GM23338 (cell line): Measurements from ENCODE around the gene GHR. TPM values are rescaled to one million over a fixed set of nuclear protein-coding genes. Genes with fewer than 3 reads are reported as not detected.

Source experiments
- ATAC-seq: fragments of 200-7000 bp; cut with Tn5 transposase; 3 replicates; pipeline ENCODE4 v1.9.1; 2020
- DNase-seq: peaks from one replicate; pipeline ENCODE4 v3.0.0-alpha.2; 2015; ENCODE audit warnings: low spot score
- H2AFZ ChIP-seq: fragments of 200-600 bp; sonication (generic); 2 replicates; pipeline ENCODE4 v1.8.0; 2016; ENCODE audit warnings: antibody characterized with exemption, mild to moderate bottlenecking, moderate library complexity
- H3F3A ChIP-seq: fragments of 200-600 bp; sonication (generic); replicated peaks from 2 replicates; pipeline ENCODE4 v1.8.0; 2017; ENCODE audit warnings: antibody characterized with exemption, mixed run types, low read depth
- H3K27ac ChIP-seq: fragments of 200-600 bp; sonication (generic); 2 replicates; pipeline ENCODE4 v1.6.1; 2016; ENCODE audit warnings: low read depth
- H3K27me3 ChIP-seq: fragments of 200-600 bp; sonication (generic); 2 replicates; pipeline ENCODE4 v1.8.0; 2016; ENCODE audit warnings: mild to moderate bottlenecking, mixed run types, moderate library complexity; ENCODE audit not compliant: insufficient read depth
- H3K36me3 ChIP-seq: fragments of 200-600 bp; sonication (generic); 2 replicates; pipeline ENCODE4 v1.8.0; 2016; ENCODE audit warnings: mild to moderate bottlenecking; ENCODE audit not compliant: insufficient read depth
- H3K4me1 ChIP-seq: fragments of 200-600 bp; sonication (generic); 2 replicates; pipeline ENCODE4 v1.8.0; 2016; ENCODE audit warnings: mild to moderate bottlenecking, moderate library complexity; ENCODE audit not compliant: insufficient read depth
- H3K4me2 ChIP-seq: fragments of 200-600 bp; sonication (generic); 2 replicates; pipeline ENCODE4 v1.7.1; 2017; ENCODE audit warnings: mixed run types
- H3K4me3 ChIP-seq: fragments of 200-600 bp; sonication (generic); 2 replicates; pipeline ENCODE4 v1.6.1; 2016; ENCODE audit warnings: mixed run types
- H3K79me2 ChIP-seq: fragments of 200-600 bp; sonication (generic); replicated peaks from 2 replicates; pipeline ENCODE4 v1.8.0; 2017; ENCODE audit warnings: mild to moderate bottlenecking; ENCODE audit not compliant: insufficient read depth
- H3K9me2 ChIP-seq: fragments of 200-600 bp; sonication (generic); 2 replicates; pipeline ENCODE4 v1.8.0; 2017; ENCODE audit not compliant: insufficient read depth
- H4K20me1 ChIP-seq: fragments of 200-600 bp; sonication (generic); replicated peaks from 2 replicates; pipeline ENCODE4 v1.8.0; 2017; ENCODE audit warnings: mild to moderate bottlenecking; ENCODE audit not compliant: insufficient read depth
- H3K27ac Mint-ChIP-seq: 2 replicates; pipeline ENCODE4 v1.8.0; 2020; ENCODE audit warnings: inconsistent platforms, mild to moderate bottlenecking, moderate library complexity, mixed read lengths
- H3K27me3 Mint-ChIP-seq: 3 replicates; pipeline ENCODE4 v1.8.0; 2022; ENCODE audit warnings: low read depth, mild to moderate bottlenecking, moderate library complexity, mixed read lengths, inconsistent platforms; ENCODE audit not compliant: insufficient read depth, poor library complexity
- H3K36me3 Mint-ChIP-seq: 3 replicates; pipeline ENCODE4 v1.8.0; 2021; ENCODE audit warnings: low read depth, mild to moderate bottlenecking, inconsistent platforms, moderate library complexity, mixed read lengths
- H3K4me1 Mint-ChIP-seq: 3 replicates; pipeline ENCODE4 v1.8.0; 2020; ENCODE audit warnings: mild to moderate bottlenecking, inconsistent platforms, mixed read lengths
- H3K4me3 Mint-ChIP-seq: 3 replicates; pipeline ENCODE4 v1.8.0; 2021; ENCODE audit warnings: moderate library complexity, mild to moderate bottlenecking, inconsistent platforms, mixed read lengths
- H3K9me3 Mint-ChIP-seq: 3 replicates; pipeline ENCODE4 v1.8.0; 2020; ENCODE audit warnings: moderate library complexity, mild to moderate bottlenecking, inconsistent platforms, mixed read lengths
- CREB1 ChIP-seq: fragments of 250-450 bp; sonication (Bioruptor Pico); IDR thresholded peaks from 2 replicates; pipeline ENCODE4 v1.5.0; 2020; ENCODE audit warnings: low read depth, mild to moderate bottlenecking, moderate library complexity
- NANOG ChIP-seq: IDR thresholded peaks from 2 replicates; pipeline ENCODE4 v1.6.1; 2016; ENCODE audit warnings: antibody characterized with exemption, borderline replicate concordance
- ZNF114 ChIP-seq: fragments of 250-450 bp; sonication (Bioruptor Pico); IDR thresholded peaks from 2 replicates; pipeline ENCODE4 v1.5.0; 2020; ENCODE audit warnings: mild to moderate bottlenecking, moderate library complexity
- ZNF331 ChIP-seq: fragments of 250-450 bp; sonication (Bioruptor Pico); IDR thresholded peaks from 2 replicates; pipeline ENCODE4 v1.5.0; 2020; ENCODE audit warnings: low read depth, mild to moderate bottlenecking, moderate library complexity
- ZNF462 ChIP-seq: fragments of 250-450 bp; sonication (Bioruptor Pico); IDR thresholded peaks from 2 replicates; pipeline ENCODE4 v1.5.0; 2020; ENCODE audit warnings: mild to moderate bottlenecking, moderate library complexity
- polyA plus RNA-seq: library from polyadenylated mRNA; unstranded; fragments of >200 nt; fragmentation: Nextera tagmentation; extraction: Ambion mirVana; gene quantifications from 2 replicates; pipeline ENCODE4 v1.2.1, GENCODE V29; 2016
- total RNA-seq: library from RNA; depleted of rRNA; stranded (reverse); fragments of >200 nt; shearing (Covaris generic); gene quantifications from 2 replicates; pipeline ENCODE4 v1.2.3, GENCODE V29; 2014
- TF ChIP-seq, protein P1 (sequence below): IDR thresholded peaks from 2 replicates; pipeline ENCODE4 v1.6.1; 2016; ENCODE audit warnings: antibody characterized with exemption

Gene GHR
- total and polyA plus RNA-seq, 2 experiments from 2014 or later = 0.21 to 1.9 TPM

DNA sequence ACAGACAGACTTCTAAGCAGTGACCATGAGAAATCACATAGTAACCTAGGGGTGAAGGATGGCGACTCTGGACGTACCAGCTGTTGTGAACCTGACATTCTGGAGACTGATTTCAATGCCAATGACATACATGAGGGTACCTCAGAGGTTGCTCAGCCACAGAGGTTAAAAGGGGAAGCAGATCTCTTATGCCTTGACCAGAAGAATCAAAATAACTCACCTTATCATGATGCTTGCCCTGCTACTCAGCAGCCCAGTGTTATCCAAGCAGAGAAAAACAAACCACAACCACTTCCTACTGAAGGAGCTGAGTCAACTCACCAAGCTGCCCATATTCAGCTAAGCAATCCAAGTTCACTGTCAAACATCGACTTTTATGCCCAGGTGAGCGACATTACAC, 295.4 kb downstream of the GHR start (continued):
- TF ChIP-seq ZNF462 (CRISPR knock-in tag) (no peak), ZNF331 (CRISPR knock-in tag) (no peak), NANOG (no peak), ZNF114 (no peak)
- TF ChIP-seq, protein P1, sequence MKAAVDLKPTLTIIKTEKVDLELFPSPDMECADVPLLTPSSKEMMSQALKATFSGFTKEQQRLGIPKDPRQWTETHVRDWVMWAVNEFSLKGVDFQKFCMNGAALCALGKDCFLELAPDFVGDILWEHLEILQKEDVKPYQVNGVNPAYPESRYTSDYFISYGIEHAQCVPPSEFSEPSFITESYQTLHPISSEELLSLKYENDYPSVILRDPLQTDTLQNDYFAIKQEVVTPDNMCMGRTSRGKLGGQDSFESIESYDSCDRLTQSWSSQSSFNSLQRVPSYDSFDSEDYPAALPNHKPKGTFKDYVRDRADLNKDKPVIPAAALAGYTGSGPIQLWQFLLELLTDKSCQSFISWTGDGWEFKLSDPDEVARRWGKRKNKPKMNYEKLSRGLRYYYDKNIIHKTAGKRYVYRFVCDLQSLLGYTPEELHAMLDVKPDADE = no peak

- H3K4me1 Mint-ChIP-seq = no peaks in the 10 kb centered on the region
- no peak overlapping the region for H3K4me2 ChIP-seq
- H3K36me3 Mint-ChIP-seq = no peaks in the 10 kb centered on the region
- no peak overlapping the region for H3K4me3 ChIP-seq
- H3K27ac ChIP-seq = no peak overlapping the region
- no peaks in the 10 kb centered on the region for H3K27me3 ChIP-seq
- H3K27me3 Mint-ChIP-seq = no peaks in the 10 kb centered on the region
- no peaks in the 10 kb centered on the region for H3K9me2 ChIP-seq
- TF ChIP-seq CREB1 (CRISPR knock-in tag) = no peak
- H3F3A ChIP-seq = no peaks in the 10 kb centered on the region
- no peaks in the 10 kb centered on the region for H3K4me1 ChIP-seq
- no peak overlapping the region for H2AFZ ChIP-seq
- peaks cover 3% of the 10 kb centered on the region; the same call in 1 of the 3 replicates for H3K9me3 Mint-ChIP-seq
- no peaks in the 10 kb centered on the region for H3K79me2 ChIP-seq
- no peak overlapping the region for H3K4me3 Mint-ChIP-seq
- DNase-seq (no peak), ATAC-seq (no peak)
- H4K20me1 ChIP-seq = no peaks in the 10 kb centered on the region
- H3K27ac Mint-ChIP-seq = no peak overlapping the region
- no peaks in the 10 kb centered on the region for H3K36me3 ChIP-seq
These were observed 295.8 kb downstream of the GHR start for GRCh38 chr5:42719034-42719433.
